Coronary artery (tissue), 2 donors: ENCODE results near the gene CLCN6.

Source experiments
- DNase-seq: peaks from one replicate; pipeline ENCODE4 v3.0.0-alpha.2; 2017; ENCODE audit warnings: low spot score
- H3K27ac ChIP-seq, 2 donors: fragments of 200-600 bp; sonication (generic); one replicate each; pipeline ENCODE4 v1.5.1; 2016 to 2019
- H3K4me3 ChIP-seq: fragments of 200-600 bp; sonication (generic); 2 replicates; pipeline ENCODE4 v1.5.1; 2016; ENCODE audit warnings: mild to moderate bottlenecking, moderate library complexity
- CTCF ChIP-seq: fragments of 200-600 bp; sonication (generic); IDR thresholded peaks from one replicate; pipeline ENCODE4 v1.5.1; 2019; ENCODE audit warnings: antibody characterized with exemption

CLCN6 gene

GRCh38 chr1:11790101-11790879, 15.7 kb upstream of the CLCN6 start:
- peak; percentile 80 for DNase-seq
- no peak for TF ChIP-seq CTCF
- Histone ChIP-seq H3K4me3 (peak overlapping the region; percentile 58), H3K27ac (peak overlapping the region; percentile 79 to 99)

- no peak for TF ChIP-seq CTCF
- peak overlapping the region; percentile 58 for H3K4me3 ChIP-seq
Observed at GRCh38 chr1:11790880-11791715, 14.9 kb upstream of the CLCN6 start.

GRCh38 chr1:11792106-11792505, 13.9 kb upstream of the CLCN6 start:
- no peak for DNase-seq
- TF ChIP-seq CTCF, result no peak
- Histone ChIP-seq H3K27ac (peak overlapping the region; percentile 79 to 99), H3K4me3 (no peak overlapping the region)

More at GRCh38 chr1:11790880-11791715, 14.9 kb upstream of the CLCN6 start:
- peak overlapping the region; percentile 79 to 99 for H3K27ac ChIP-seq
- peak; percentile 98 for DNase-seq

- Histone ChIP-seq H3K4me3 (no peak overlapping the region), H3K27ac (peak overlapping the region in 1 of 2 donors; percentile 72)
- TF ChIP-seq CTCF, result no peak
- DNase-seq, result no peak
Observed at GRCh38 chr1:11793819-11794218, 12.2 kb upstream of the CLCN6 start.

- Histone ChIP-seq H3K4me3 (no peak overlapping the region), H3K27ac (peak overlapping the region; percentile 15 to 72)
- no peak for TF ChIP-seq CTCF
- peak; percentile 53 for DNase-seq
Observed at GRCh38 chr1:11794446-11795237, 11.3 kb upstream of the CLCN6 start.

- Histone ChIP-seq H3K4me3 (no peak overlapping the region), H3K27ac (peak overlapping the region; percentile 15 to 72)
- TF ChIP-seq CTCF, result no peak
- DNase-seq, result peak; percentile 47
Observed at GRCh38 chr1:11795238-11795890, 10.6 kb upstream of the CLCN6 start.
